ENCODE measurements around the gene PLD3. TPM values are rescaled to one million over a fixed set of nuclear protein-coding genes. Genes with fewer than 3 reads are reported as not detected.

The PLD3 gene
- total RNA-seq, 1 donor from 2014 or later, result 116 TPM

- H3F3A ChIP-seq (ENCODE audit: low read depth), result peaks cover 8% of the 10 kb centered on the region
- Mint-ChIP-seq H3K27me3 (ENCODE audit: insufficient read depth, low read depth) (peaks cover 23% of the 10 kb centered on the region), H3K36me3 (no peaks in the 10 kb centered on the region), H3K27ac (no peak overlapping the region), H3K4me1 (peaks cover 14% of the 10 kb centered on the region), H3K4me3 (no peak overlapping the region), H3K9me3 (no peaks in the 10 kb centered on the region)
- TF ChIP-seq CTCF (IDR thresholded peaks at IDR 0.05), result no peak
- TF ChIP-seq EZH2phosphoT487 (IDR thresholded peaks at IDR 0.05), result no peak
- TF ChIP-seq EZH2 (IDR thresholded peaks at IDR 0.05), result no peak
- H3K36me3 ChIP-seq, result no peaks in the 10 kb centered on the region
- no peak overlapping the region for H3K27ac ChIP-seq
- no peak overlapping the region for H3K4me3 ChIP-seq
- H3K79me2 ChIP-seq (ENCODE audit: low read depth), result no peaks in the 10 kb centered on the region
- H2AFZ ChIP-seq (replicated peaks), result no peak overlapping the region
- H3K27me3 ChIP-seq, result peaks cover 21% of the 10 kb centered on the region
- H3K9me3 ChIP-seq (ENCODE audit: low read depth), result no peaks in the 10 kb centered on the region
- no peaks in the 10 kb centered on the region for H3K4me1 ChIP-seq
- H4K20me1 ChIP-seq (ENCODE audit: low read depth), result no peaks in the 10 kb centered on the region
- DNase-seq (ENCODE audit: low spot score), result no peak
- H3K4me2 ChIP-seq, result no peak overlapping the region
- no peak overlapping the region for H3K9ac ChIP-seq
These were observed 48.5 kb downstream of the PLD3 start for GRCh38 chr19:40396886-40397567.

GRCh38 chr19:40397568-40397906 lies 49.0 kb downstream of the PLD3 start:
- peaks cover 20% of the 10 kb centered on the region for H3K27me3 Mint-ChIP-seq (ENCODE audit: insufficient read depth, low read depth)
- Histone ChIP-seq H3K27ac (no peak overlapping the region), H3F3A (ENCODE audit: low read depth) (peaks cover 8% of the 10 kb centered on the region), H3K9me3 (ENCODE audit: low read depth) (no peaks in the 10 kb centered on the region), H3K79me2 (ENCODE audit: low read depth) (no peaks in the 10 kb centered on the region), H3K36me3 (no peaks in the 10 kb centered on the region), H3K4me3 (no peak overlapping the region), H4K20me1 (ENCODE audit: low read depth) (no peaks in the 10 kb centered on the region), H3K4me2 (no peak overlapping the region), H3K4me1 (no peaks in the 10 kb centered on the region), H2AFZ (replicated peaks) (no peak overlapping the region), H3K9ac (no peak overlapping the region), H3K27me3 (peaks cover 21% of the 10 kb centered on the region)
- H3K4me1 Mint-ChIP-seq, result peaks cover 12% of the 10 kb centered on the region
- TF ChIP-seq EZH2 (IDR thresholded peaks at IDR 0.05) (no peak), CTCF (IDR thresholded peaks at IDR 0.05) (no peak), EZH2phosphoT487 (IDR thresholded peaks at IDR 0.05) (no peak)
- no peaks in the 10 kb centered on the region for H3K36me3 Mint-ChIP-seq
- no peak for DNase-seq (ENCODE audit: low spot score)
- H3K4me3 Mint-ChIP-seq, result no peak overlapping the region
- H3K9me3 Mint-ChIP-seq, result no peaks in the 10 kb centered on the region
- no peak overlapping the region for H3K27ac Mint-ChIP-seq

- Histone ChIP-seq H3K4me1 (peaks cover 3% of the 10 kb centered on the region), H3K27me3 (peaks cover 21% of the 10 kb centered on the region), H3K4me3 (no peak overlapping the region), H3K9me3 (ENCODE audit: low read depth) (no peaks in the 10 kb centered on the region), H3K27ac (no peak overlapping the region), H3K79me2 (ENCODE audit: low read depth) (no peaks in the 10 kb centered on the region), H3K36me3 (no peaks in the 10 kb centered on the region), H3K4me2 (peak overlapping the region; percentile 46), H3F3A (ENCODE audit: low read depth) (peaks cover 12% of the 10 kb centered on the region), H2AFZ (replicated peaks) (no peak overlapping the region), H4K20me1 (ENCODE audit: low read depth) (no peaks in the 10 kb centered on the region), H3K9ac (no peak overlapping the region)
- H3K27ac Mint-ChIP-seq, result no peak overlapping the region
- H3K4me3 Mint-ChIP-seq, result peak overlapping the region; percentile 0
- peaks cover 13% of the 10 kb centered on the region for H3K4me1 Mint-ChIP-seq
- H3K9me3 Mint-ChIP-seq, result no peaks in the 10 kb centered on the region
- no peak for TF ChIP-seq EZH2 (IDR thresholded peaks at IDR 0.05)
- no peak for TF ChIP-seq EZH2phosphoT487 (IDR thresholded peaks at IDR 0.05)
- TF ChIP-seq CTCF (IDR thresholded peaks at IDR 0.05), result no peak
- no peaks in the 10 kb centered on the region for H3K36me3 Mint-ChIP-seq
- peaks cover 20% of the 10 kb centered on the region for H3K27me3 Mint-ChIP-seq (ENCODE audit: insufficient read depth, low read depth)
- peak; percentile 84 for DNase-seq (ENCODE audit: low spot score)
These were observed 50.1 kb downstream of the PLD3 start for GRCh38 chr19:40398417-40399131.
